ENCODE results near the gene GNAI3.
"Not testable (repeated sequence)": the region's sequence is repeated elsewhere in the genome, so short reads cannot be mapped to it uniquely, and the experiment has no call there.

GNAI3 gene

GRCh38 chr1:109654519-109654918 lies 106.1 kb downstream of the GNAI3 start:
- no peaks in the 10 kb centered on the region for H3K36me3 Mint-ChIP-seq (ENCODE audit: low read depth)
- H3K27me3 Mint-ChIP-seq: peaks cover 26% of the 10 kb centered on the region
- H3K27ac Mint-ChIP-seq: no peak overlapping the region
- H3K9me3 Mint-ChIP-seq: no peaks in the 10 kb centered on the region
- peaks cover 14% of the 10 kb centered on the region for H3K4me1 Mint-ChIP-seq (ENCODE audit: low read depth)
- H3K4me3 Mint-ChIP-seq: no peak overlapping the region

GRCh38 chr1:109655615-109656519 lies 107.5 kb downstream of the GNAI3 start, which contains the start of gene GSTM4:
Gene GSTM4 (plus strand): TSS chr1:109656099. CDS start chr1:109656390, 291 bp downstream.
- H3K36me3 Mint-ChIP-seq (ENCODE audit: low read depth): no peaks in the 10 kb centered on the region
- peak within 1 kb of the TSS; percentile 89 for H3K4me3 Mint-ChIP-seq
- H3K9me3 Mint-ChIP-seq: no peaks in the 10 kb centered on the region
- peak within 1 kb of the TSS; percentile 76 for H3K27ac Mint-ChIP-seq
- H3K4me1 Mint-ChIP-seq (ENCODE audit: low read depth): peaks cover 14% of the 10 kb centered on the region
- peaks cover 22% of the 10 kb centered on the region for H3K27me3 Mint-ChIP-seq

GRCh38 chr1:109657395-109657794 lies 109.0 kb downstream of the GNAI3 start:
- H3K4me1 Mint-ChIP-seq (ENCODE audit: low read depth): peaks cover 14% of the 10 kb centered on the region
- no peaks in the 10 kb centered on the region for H3K9me3 Mint-ChIP-seq
- H3K36me3 Mint-ChIP-seq (ENCODE audit: low read depth): no peaks in the 10 kb centered on the region
- H3K4me3 Mint-ChIP-seq: peak overlapping the region; percentile 21
- H3K27me3 Mint-ChIP-seq: peaks cover 16% of the 10 kb centered on the region
- no peak overlapping the region for H3K27ac Mint-ChIP-seq

- Mint-ChIP-seq H3K36me3 (ENCODE audit: low read depth) (no peaks in the 10 kb centered on the region), H3K27ac (no peak overlapping the region), H3K27me3 (peaks cover 13% of the 10 kb centered on the region)
These were observed 109.6 kb downstream of the GNAI3 start for GRCh38 chr1:109657970-109658369.

GRCh38 chr1:109658533-109659042 lies 110.2 kb downstream of the GNAI3 start:
- no peak overlapping the region for H3K4me3 Mint-ChIP-seq
- H3K4me1 Mint-ChIP-seq (ENCODE audit: low read depth): peaks cover 14% of the 10 kb centered on the region
- H3K27ac Mint-ChIP-seq: no peak overlapping the region
- H3K27me3 Mint-ChIP-seq: peaks cover 7% of the 10 kb centered on the region
- H3K36me3 Mint-ChIP-seq (ENCODE audit: low read depth): no peaks in the 10 kb centered on the region
- no peaks in the 10 kb centered on the region for H3K9me3 Mint-ChIP-seq

More at GRCh38 chr1:109657970-109658369, 109.6 kb downstream of the GNAI3 start:
- peaks cover 14% of the 10 kb centered on the region for H3K4me1 Mint-ChIP-seq (ENCODE audit: low read depth)
- H3K4me3 Mint-ChIP-seq: no peak overlapping the region
- no peaks in the 10 kb centered on the region for H3K9me3 Mint-ChIP-seq

GRCh38 chr1:109659145-109659544 lies 110.7 kb downstream of the GNAI3 start:
- Mint-ChIP-seq H3K4me1 (ENCODE audit: low read depth) (peaks cover 14% of the 10 kb centered on the region), H3K4me3 (no peak overlapping the region), H3K36me3 (ENCODE audit: low read depth) (no peaks in the 10 kb centered on the region), H3K9me3 (no peaks in the 10 kb centered on the region), H3K27ac (no peak overlapping the region), H3K27me3 (peaks cover 5% of the 10 kb centered on the region)

- Mint-ChIP-seq H3K27me3 (no peaks in the 10 kb centered on the region), H3K4me1 (ENCODE audit: low read depth) (peaks cover 9% of the 10 kb centered on the region), H3K36me3 (ENCODE audit: low read depth) (no peaks in the 10 kb centered on the region), H3K4me3 (no peak overlapping the region), H3K27ac (no peak overlapping the region), H3K9me3 (no peaks in the 10 kb centered on the region)
These were observed 111.7 kb downstream of the GNAI3 start for GRCh38 chr1:109659997-109660690.

- not testable (repeated sequence) for H3K27me3 Mint-ChIP-seq; H3K4me3 Mint-ChIP-seq; H3K27ac Mint-ChIP-seq; H3K4me1 Mint-ChIP-seq (ENCODE audit: low read depth); H3K36me3 Mint-ChIP-seq (ENCODE audit: low read depth); H3K9me3 Mint-ChIP-seq
These were observed 112.2 kb downstream of the GNAI3 start for GRCh38 chr1:109660691-109661026.

- no peaks in the 10 kb centered on the region for H3K9me3 Mint-ChIP-seq
- no peaks in the 10 kb centered on the region for H3K27me3 Mint-ChIP-seq
- H3K36me3 Mint-ChIP-seq (ENCODE audit: low read depth): no peaks in the 10 kb centered on the region
- H3K4me1 Mint-ChIP-seq (ENCODE audit: low read depth): no peaks in the 10 kb centered on the region
- H3K4me3 Mint-ChIP-seq: no peak overlapping the region
- H3K27ac Mint-ChIP-seq: no peak overlapping the region
These were observed 113.0 kb downstream of the GNAI3 start for GRCh38 chr1:109661391-109661790.

GRCh38 chr1:109664671-109665070 lies 116.3 kb downstream of the GNAI3 start:
- H3K4me1 Mint-ChIP-seq (ENCODE audit: low read depth): peaks cover 13% of the 10 kb centered on the region
- H3K9me3 Mint-ChIP-seq: no peaks in the 10 kb centered on the region
- no peaks in the 10 kb centered on the region for H3K36me3 Mint-ChIP-seq (ENCODE audit: low read depth)
- no peak overlapping the region for H3K4me3 Mint-ChIP-seq
- H3K27ac Mint-ChIP-seq: no peak overlapping the region
- H3K27me3 Mint-ChIP-seq: no peaks in the 10 kb centered on the region

GRCh38 chr1:109667452-109668122 lies 119.2 kb downstream of the GNAI3 start, which contains the start of gene GSTM2:
Gene GSTM2 (plus strand): TSS chr1:109668057. CDS start chr1:109668116, 59 bp downstream.
- peak within 1 kb of the TSS; percentile 70 for H3K4me3 Mint-ChIP-seq
- H3K9me3 Mint-ChIP-seq: no peaks in the 10 kb centered on the region
- peaks cover 23% of the 10 kb centered on the region for H3K4me1 Mint-ChIP-seq (ENCODE audit: low read depth)
- no peak within 1 kb of the TSS for H3K27ac Mint-ChIP-seq
- no peaks in the 10 kb centered on the region for H3K36me3 Mint-ChIP-seq (ENCODE audit: low read depth)
- H3K27me3 Mint-ChIP-seq: no peaks in the 10 kb centered on the region
